Large intestine (tissue), 3 donors: Measurements from ENCODE around the gene SPATA32. TPM values are rescaled to one million over a fixed set of nuclear protein-coding genes. Genes with fewer than 3 reads are reported as not detected.

Source experiments
- DNase-seq, 2 donors: peaks; one replicate each; pipeline versions ENCODE4 v3.0.0 to v3.0.0-alpha.2; 2013
- H3K27ac ChIP-seq: one replicate; pipeline ENCODE4 v1.5.1; 2013; ENCODE audit warnings: low read length
- H3K27me3 ChIP-seq: 2 replicates; pipeline ENCODE4 v1.6.1; 2013; ENCODE audit warnings: low read length; ENCODE audit not compliant: control insufficient read depth, insufficient read depth
- H3K36me3 ChIP-seq: 2 replicates; pipeline ENCODE4 v1.6.1; 2013; ENCODE audit warnings: low read length; ENCODE audit not compliant: control insufficient read depth, insufficient read depth
- H3K4me1 ChIP-seq: one replicate; pipeline ENCODE4 v1.6.1; 2013; ENCODE audit warnings: low read length; ENCODE audit not compliant: control insufficient read depth, insufficient read depth
- H3K4me3 ChIP-seq: one replicate; pipeline ENCODE4 v1.5.1; 2013; ENCODE audit warnings: low read length
- H3K9me3 ChIP-seq: one replicate; pipeline ENCODE4 v1.6.1; 2013; ENCODE audit warnings: mild to moderate bottlenecking, low read depth, low read length, moderate library complexity; ENCODE audit not compliant: control insufficient read depth
- WGBS: methylation state at CpG from one replicate; pipeline ENCODE4 v1.1.5; 2013; ENCODE audit warnings: low lambda C conversion rate; ENCODE audit not compliant: insufficient coverage; 5-methylcytosine and 5-hydroxymethylcytosine counted together
- polyA plus RNA-seq: library from polyadenylated mRNA; unstranded; fragments of 120-200 nt; gene quantifications from one replicate; pipeline ENCODE4 v1.2.1, GENCODE V29; 2013

The SPATA32 gene
- polyA plus RNA-seq, 1 donor, result 0.24 TPM

- H3K9me3 ChIP-seq, result no peaks in the 10 kb centered on the region
- peaks cover 15% of the 10 kb centered on the region for H3K4me1 ChIP-seq
- no peak for DNase-seq
- H3K36me3 ChIP-seq, result no peaks in the 10 kb centered on the region
- peaks cover 30% of the 10 kb centered on the region for H3K27me3 ChIP-seq
- no peak overlapping the region for H3K27ac ChIP-seq
- WGBS, result no CpG with 5 or more reads among the region's 17 CpGs
- H3K4me3 ChIP-seq, result no peak overlapping the region
Measured at GRCh38 chr17:45227926-45228762, 33.8 kb downstream of the SPATA32 start.

- no peak overlapping the region for H3K4me3 ChIP-seq
- no CpG with 5 or more reads among the region's 8 CpGs for WGBS
- no peak overlapping the region for H3K27ac ChIP-seq
Measured at GRCh38 chr17:45227101-45227925, 34.6 kb downstream of the SPATA32 start.

GRCh38 chr17:45226576-45226975, 35.3 kb downstream of the SPATA32 start:
- no peak overlapping the region for H3K27ac ChIP-seq
- peaks cover 4% of the 10 kb centered on the region for H3K9me3 ChIP-seq
- no CpG with 5 or more reads among the region's 3 CpGs for WGBS
- no peak overlapping the region for H3K4me3 ChIP-seq
- no peaks in the 10 kb centered on the region for H3K36me3 ChIP-seq
- H3K27me3 ChIP-seq, result peaks cover 40% of the 10 kb centered on the region
- H3K4me1 ChIP-seq, result peaks cover 19% of the 10 kb centered on the region
- no peak for DNase-seq

More at GRCh38 chr17:45227101-45227925, 34.6 kb downstream of the SPATA32 start:
- peak in 1 of 2 donors; percentile 53 for DNase-seq
- H3K27me3 ChIP-seq, result peaks cover 38% of the 10 kb centered on the region
- H3K9me3 ChIP-seq, result peaks cover 3% of the 10 kb centered on the region
- H3K36me3 ChIP-seq, result no peaks in the 10 kb centered on the region
- peaks cover 17% of the 10 kb centered on the region for H3K4me1 ChIP-seq

GRCh38 chr17:45225964-45226530, 35.8 kb downstream of the SPATA32 start:
- DNase-seq, result no peak
- Histone ChIP-seq H3K27ac (no peak overlapping the region), H3K4me3 (no peak overlapping the region), H3K27me3 (peaks cover 38% of the 10 kb centered on the region), H3K9me3 (peaks cover 6% of the 10 kb centered on the region), H3K4me1 (peaks cover 19% of the 10 kb centered on the region), H3K36me3 (no peaks in the 10 kb centered on the region)
- no CpG with 5 or more reads among the region's 11 CpGs for WGBS

- Histone ChIP-seq H3K27ac (no peak overlapping the region), H3K9me3 (peaks cover 6% of the 10 kb centered on the region), H3K4me3 (no peak overlapping the region), H3K36me3 (no peaks in the 10 kb centered on the region), H3K27me3 (peaks cover 46% of the 10 kb centered on the region), H3K4me1 (peaks cover 19% of the 10 kb centered on the region)
- WGBS, result no CpG with 5 or more reads among the region's 7 CpGs
- DNase-seq, result no peak
Measured at GRCh38 chr17:45225051-45225700, 36.7 kb downstream of the SPATA32 start.

GRCh38 chr17:45224671-45225050, 37.2 kb downstream of the SPATA32 start:
- Histone ChIP-seq H3K4me3 (no peak overlapping the region), H3K27ac (no peak overlapping the region), H3K27me3 (peaks cover 51% of the 10 kb centered on the region), H3K9me3 (peaks cover 6% of the 10 kb centered on the region), H3K4me1 (peaks cover 19% of the 10 kb centered on the region), H3K36me3 (no peaks in the 10 kb centered on the region)
- WGBS, result no CpG with 5 or more reads among the region's 9 CpGs
- no peak for DNase-seq

- WGBS, result no CpG with 5 or more reads among the region's 12 CpGs
- peaks cover 54% of the 10 kb centered on the region for H3K27me3 ChIP-seq
- no peak overlapping the region for H3K27ac ChIP-seq
- H3K9me3 ChIP-seq, result peaks cover 6% of the 10 kb centered on the region
- no peaks in the 10 kb centered on the region for H3K36me3 ChIP-seq
- H3K4me3 ChIP-seq, result no peak overlapping the region
- no peak for DNase-seq
- H3K4me1 ChIP-seq, result peaks cover 13% of the 10 kb centered on the region
Measured at GRCh38 chr17:45223539-45224528, 38.1 kb downstream of the SPATA32 start.

- DNase-seq, result no peak
- Histone ChIP-seq H3K4me3 (peak overlapping the region; percentile 16), H3K9me3 (peaks cover 6% of the 10 kb centered on the region), H3K36me3 (no peaks in the 10 kb centered on the region), H3K4me1 (peaks cover 5% of the 10 kb centered on the region), H3K27ac (no peak overlapping the region), H3K27me3 (peaks cover 54% of the 10 kb centered on the region)
- WGBS, result no CpG with 5 or more reads among the region's 8 CpGs
Measured at GRCh38 chr17:45222996-45223538, 38.8 kb downstream of the SPATA32 start.

GRCh38 chr17:45222289-45222995, 39.5 kb downstream of the SPATA32 start:
- peaks cover 54% of the 10 kb centered on the region for H3K27me3 ChIP-seq
- no peaks in the 10 kb centered on the region for H3K36me3 ChIP-seq
- peaks cover 6% of the 10 kb centered on the region for H3K9me3 ChIP-seq
- peaks cover 3% of the 10 kb centered on the region for H3K4me1 ChIP-seq
- H3K4me3 ChIP-seq, result peak overlapping the region; percentile 16
- no peak for DNase-seq
- H3K27ac ChIP-seq, result no peak overlapping the region
- WGBS, result no CpG with 5 or more reads among the region's 33 CpGs
